NOMO-1 treated with dmso at 0.1 percent for 144 hours (cell line): ENCODE data around the gene MNT.

Experiments
- DNase-seq: peaks from one replicate; lab custom pipeline; 2025; ENCODE audit not compliant: unreplicated experiment; lab: John Stamatoyannopoulos, UW

The MNT gene

GRCh38 chr17:2335726-2336214 is 65.1 kb downstream of the MNT start:
- no peak for DNase-seq
